GM11168 (cell line): ENCODE data around the gene ABCC4.
"Not testable (repeated sequence)": the region's sequence is repeated elsewhere in the genome, so short reads cannot be mapped to it uniquely, and the experiment has no call there.

Experiments used
- in situ Hi-C: fragments of 300-500 bp; cut with MboI; formaldehyde crosslinking; loops from one replicate; pipeline ENCODE4 v1.12.0; 2022; ENCODE audit warnings: low sequenced_read_pairs; ENCODE audit not compliant: unreplicated experiment

Gene ABCC4

GRCh38 chr13:95298971-95299621 lies 2.2 kb downstream of the ABCC4 start:
- in situ Hi-C loops: loop anchor here (10.0 kb wide), 1 partner anchor 104 kb away; no protein-coding TSS in a partner anchor

GRCh38 chr13:95298169-95298965 lies 2.9 kb downstream of the ABCC4 start:
- in situ Hi-C loops: loop anchor here (10.0 kb wide), 1 partner anchor 104 kb away; no protein-coding TSS in a partner anchor

- in situ Hi-C loops: loop anchor here (10.0 kb wide), 1 partner anchor 102 kb away; no protein-coding TSS in a partner anchor
Measured at GRCh38 chr13:95296326-95296925, 4.8 kb downstream of the ABCC4 start.

GRCh38 chr13:95295026-95295425 lies 6.2 kb downstream of the ABCC4 start:
- in situ Hi-C loops: loop anchor here (10.0 kb wide), 1 partner anchor 100 kb away; no protein-coding TSS in a partner anchor

- in situ Hi-C loops: loop anchor here (10.0 kb wide), 1 partner anchor 98 kb away; no protein-coding TSS in a partner anchor
Measured at GRCh38 chr13:95292622-95293021, 8.6 kb downstream of the ABCC4 start.

- in situ Hi-C loops: loop anchor here (10.0 kb wide), 1 partner anchor 95 kb away; no protein-coding TSS in a partner anchor
Measured at GRCh38 chr13:95289901-95290300, 11.3 kb downstream of the ABCC4 start.

GRCh38 chr13:95289020-95289444 lies 12.2 kb downstream of the ABCC4 start:
- in situ Hi-C loops: no loop called here

GRCh38 chr13:95284436-95284835 lies 16.8 kb downstream of the ABCC4 start:
- in situ Hi-C loops: no loop called here

- in situ Hi-C loops: no loop called here
Measured at GRCh38 chr13:95279016-95279415, 22.2 kb downstream of the ABCC4 start.

- in situ Hi-C loops: no loop called here
Measured at GRCh38 chr13:95276037-95276505, 25.2 kb downstream of the ABCC4 start.

GRCh38 chr13:95275322-95276036 lies 25.8 kb downstream of the ABCC4 start:
- in situ Hi-C loops: no loop called here

GRCh38 chr13:95273592-95274132 lies 27.6 kb downstream of the ABCC4 start:
- in situ Hi-C loops: not testable (repeated sequence)

GRCh38 chr13:95272076-95272475 lies 29.2 kb downstream of the ABCC4 start:
- in situ Hi-C loops: not testable (repeated sequence)

- in situ Hi-C loops: no loop called here
Measured at GRCh38 chr13:95269756-95270155, 31.5 kb downstream of the ABCC4 start.

- in situ Hi-C loops: not testable (repeated sequence)
Measured at GRCh38 chr13:95268343-95269065, 32.7 kb downstream of the ABCC4 start.

- in situ Hi-C loops: no loop called here
Measured at GRCh38 chr13:95267662-95268342, 33.4 kb downstream of the ABCC4 start.

GRCh38 chr13:95264225-95264624 lies 37.0 kb downstream of the ABCC4 start:
- in situ Hi-C loops: no loop called here

GRCh38 chr13:95262837-95263384 lies 38.3 kb downstream of the ABCC4 start:
- in situ Hi-C loops: no loop called here
